ENCODE measurements around the gene POU2F1.

DNA sequence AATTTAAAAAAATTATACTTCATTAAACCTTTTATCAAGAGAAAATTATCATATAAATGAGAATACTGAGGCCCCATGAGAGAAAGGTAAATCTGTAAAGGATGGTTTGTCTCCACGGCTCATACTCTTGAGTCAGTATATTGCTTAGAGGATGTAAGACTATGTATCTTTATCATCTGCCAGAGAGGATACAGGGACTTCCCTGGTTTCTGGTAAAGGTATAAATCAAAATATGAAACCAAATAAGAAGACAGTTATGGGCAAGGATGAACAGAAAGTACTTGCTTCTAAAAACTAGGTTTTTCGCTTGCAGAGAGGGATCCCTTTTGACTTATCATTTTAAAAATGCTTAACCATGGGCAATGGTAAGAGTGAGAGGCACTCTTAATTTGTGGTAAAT, 112.4 kb downstream of the POU2F1 start:
- no peak for TF ChIP-seq POLR2AphosphoS5 (IDR thresholded peaks at IDR 0.05)
- TF ChIP-seq, protein P1, sequence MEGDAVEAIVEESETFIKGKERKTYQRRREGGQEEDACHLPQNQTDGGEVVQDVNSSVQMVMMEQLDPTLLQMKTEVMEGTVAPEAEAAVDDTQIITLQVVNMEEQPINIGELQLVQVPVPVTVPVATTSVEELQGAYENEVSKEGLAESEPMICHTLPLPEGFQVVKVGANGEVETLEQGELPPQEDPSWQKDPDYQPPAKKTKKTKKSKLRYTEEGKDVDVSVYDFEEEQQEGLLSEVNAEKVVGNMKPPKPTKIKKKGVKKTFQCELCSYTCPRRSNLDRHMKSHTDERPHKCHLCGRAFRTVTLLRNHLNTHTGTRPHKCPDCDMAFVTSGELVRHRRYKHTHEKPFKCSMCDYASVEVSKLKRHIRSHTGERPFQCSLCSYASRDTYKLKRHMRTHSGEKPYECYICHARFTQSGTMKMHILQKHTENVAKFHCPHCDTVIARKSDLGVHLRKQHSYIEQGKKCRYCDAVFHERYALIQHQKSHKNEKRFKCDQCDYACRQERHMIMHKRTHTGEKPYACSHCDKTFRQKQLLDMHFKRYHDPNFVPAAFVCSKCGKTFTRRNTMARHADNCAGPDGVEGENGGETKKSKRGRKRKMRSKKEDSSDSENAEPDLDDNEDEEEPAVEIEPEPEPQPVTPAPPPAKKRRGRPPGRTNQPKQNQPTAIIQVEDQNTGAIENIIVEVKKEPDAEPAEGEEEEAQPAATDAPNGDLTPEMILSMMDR (IDR thresholded peaks at IDR 0.05): no peak

Measured in suprapubic skin (tissue), 3 donors.